ENCODE data around the gene TRAF3IP1.

DNA sequence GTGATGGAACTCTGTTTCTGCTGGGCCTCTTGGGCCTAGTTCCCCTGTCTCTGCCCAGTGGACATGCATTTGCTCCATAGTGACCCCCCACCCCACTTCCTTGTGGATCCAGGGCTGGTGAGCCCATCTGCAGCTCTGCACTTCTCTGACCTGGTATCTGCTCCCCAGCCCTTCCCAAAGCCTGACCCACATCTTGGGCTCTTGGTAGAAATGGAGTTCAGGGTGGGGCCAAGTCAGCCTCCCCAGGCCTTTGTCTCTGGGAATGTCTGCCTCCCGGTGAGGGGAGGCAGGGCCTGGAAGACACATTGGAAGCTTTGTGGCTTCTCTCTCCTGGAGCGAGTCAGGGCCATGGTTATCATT, 6.3 kb upstream of the TRAF3IP1 start:
- TF ChIP-seq, protein P1, sequence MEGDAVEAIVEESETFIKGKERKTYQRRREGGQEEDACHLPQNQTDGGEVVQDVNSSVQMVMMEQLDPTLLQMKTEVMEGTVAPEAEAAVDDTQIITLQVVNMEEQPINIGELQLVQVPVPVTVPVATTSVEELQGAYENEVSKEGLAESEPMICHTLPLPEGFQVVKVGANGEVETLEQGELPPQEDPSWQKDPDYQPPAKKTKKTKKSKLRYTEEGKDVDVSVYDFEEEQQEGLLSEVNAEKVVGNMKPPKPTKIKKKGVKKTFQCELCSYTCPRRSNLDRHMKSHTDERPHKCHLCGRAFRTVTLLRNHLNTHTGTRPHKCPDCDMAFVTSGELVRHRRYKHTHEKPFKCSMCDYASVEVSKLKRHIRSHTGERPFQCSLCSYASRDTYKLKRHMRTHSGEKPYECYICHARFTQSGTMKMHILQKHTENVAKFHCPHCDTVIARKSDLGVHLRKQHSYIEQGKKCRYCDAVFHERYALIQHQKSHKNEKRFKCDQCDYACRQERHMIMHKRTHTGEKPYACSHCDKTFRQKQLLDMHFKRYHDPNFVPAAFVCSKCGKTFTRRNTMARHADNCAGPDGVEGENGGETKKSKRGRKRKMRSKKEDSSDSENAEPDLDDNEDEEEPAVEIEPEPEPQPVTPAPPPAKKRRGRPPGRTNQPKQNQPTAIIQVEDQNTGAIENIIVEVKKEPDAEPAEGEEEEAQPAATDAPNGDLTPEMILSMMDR (IDR thresholded peaks at IDR 0.05) = no peak
- TF ChIP-seq POLR2A (IDR thresholded peaks at IDR 0.05) = no peak

Measured in body of pancreas (tissue), 4 donors.